RWPE2 (cell line): Measurements from ENCODE around the gene LENG1.

Source experiments
- ATAC-seq: fragments of 200-7000 bp; cut with Tn5 transposase; 3 replicates; pipeline ENCODE4 v1.9.1; 2021; ENCODE audit warnings: low read depth
- DNase-seq: peaks from one replicate; pipeline ENCODE4 v3.0.0-alpha.2; 2020; ENCODE audit warnings: low spot score
- H3K27ac ChIP-seq: fragments of 450-650 bp; 2 replicates; pipeline ENCODE4 v1.5.1; 2017; ENCODE audit warnings: mild to moderate bottlenecking; ENCODE audit not compliant: poor library complexity, severe bottlenecking
- H3K27me3 ChIP-seq: fragments of 250-450 bp; sonication (Bioruptor Pico); 2 replicates; pipeline ENCODE4 v1.5.1; 2021; ENCODE audit warnings: mild to moderate bottlenecking, moderate library complexity; ENCODE audit not compliant: insufficient read depth, poor library complexity, severe bottlenecking
- H3K36me3 ChIP-seq: fragments of 250-450 bp; sonication (Bioruptor Pico); 2 replicates; pipeline ENCODE4 v1.5.1; 2020; ENCODE audit warnings: low read depth, mild to moderate bottlenecking, moderate library complexity
- H3K4me1 ChIP-seq: fragments of 250-450 bp; sonication (Bioruptor Pico); 2 replicates; pipeline ENCODE4 v1.5.1; 2021; ENCODE audit warnings: mild to moderate bottlenecking, moderate library complexity; ENCODE audit not compliant: insufficient read depth, poor library complexity, severe bottlenecking
- H3K4me3 ChIP-seq: fragments of 250-450 bp; sonication (Bioruptor Pico); 2 replicates; pipeline ENCODE4 v1.5.1; 2021; ENCODE audit warnings: mild to moderate bottlenecking, moderate library complexity; ENCODE audit not compliant: severe bottlenecking
- H3K9me3 ChIP-seq: fragments of 250-450 bp; sonication (Bioruptor Pico); 2 replicates; pipeline ENCODE4 v1.5.1; 2021; ENCODE audit warnings: mild to moderate bottlenecking, moderate library complexity; ENCODE audit not compliant: severe bottlenecking
- CTCF ChIP-seq: fragments of 450-650 bp; IDR thresholded peaks from one replicate; pipeline ENCODE4 v1.5.1; 2017; ENCODE audit warnings: mild to moderate bottlenecking, moderate library complexity; ENCODE audit not compliant: poor library complexity, severe bottlenecking

Gene LENG1

GRCh38 chr19:54154603-54155345, 4.7 kb downstream of the LENG1 start:
- no peak for DNase-seq
- H3K9me3 ChIP-seq: no peaks in the 10 kb centered on the region
- peaks cover 86% of the 10 kb centered on the region for H3K36me3 ChIP-seq
- no peak overlapping the region for H3K4me3 ChIP-seq
- H3K27ac ChIP-seq: no peak overlapping the region
- no peak for TF ChIP-seq CTCF
- ATAC-seq: no peak
- H3K27me3 ChIP-seq: no peaks in the 10 kb centered on the region
- H3K4me1 ChIP-seq: no peaks in the 10 kb centered on the region

GRCh38 chr19:54153731-54154326, 5.7 kb downstream of the LENG1 start:
- H3K27ac ChIP-seq: no peak overlapping the region
- no peak overlapping the region for H3K4me3 ChIP-seq
- H3K9me3 ChIP-seq: no peaks in the 10 kb centered on the region
- ATAC-seq: no peak; the same call in 2 of the 3 replicates
- TF ChIP-seq CTCF: no peak
- peaks cover 95% of the 10 kb centered on the region for H3K36me3 ChIP-seq
- no peak for DNase-seq
- H3K4me1 ChIP-seq: no peaks in the 10 kb centered on the region
- H3K27me3 ChIP-seq: no peaks in the 10 kb centered on the region

GRCh38 chr19:54152878-54153524, 6.5 kb downstream of the LENG1 start:
- peaks cover 96% of the 10 kb centered on the region for H3K36me3 ChIP-seq

GRCh38 chr19:54152267-54152666, 7.3 kb downstream of the LENG1 start:
- TF ChIP-seq CTCF: no peak
- no peak overlapping the region for H3K27ac ChIP-seq
- no peaks in the 10 kb centered on the region for H3K9me3 ChIP-seq
- H3K4me1 ChIP-seq: no peaks in the 10 kb centered on the region
- H3K27me3 ChIP-seq: no peaks in the 10 kb centered on the region
- peaks cover 96% of the 10 kb centered on the region for H3K36me3 ChIP-seq
- H3K4me3 ChIP-seq: no peak overlapping the region
- ATAC-seq: no peak
- no peak for DNase-seq

More at GRCh38 chr19:54152878-54153524, 6.5 kb downstream of the LENG1 start:
- Histone ChIP-seq H3K27ac (no peak overlapping the region), H3K4me1 (no peaks in the 10 kb centered on the region), H3K4me3 (no peak overlapping the region), H3K9me3 (no peaks in the 10 kb centered on the region), H3K27me3 (no peaks in the 10 kb centered on the region)
- ATAC-seq: no peak
- no peak for DNase-seq
- TF ChIP-seq CTCF: no peak
